ENCODE measurements around the gene APOBEC3A.
A peak's percentile ranks its signal among the peaks of the same experiment; 100 is the strongest.

APOBEC3A gene

GRCh38 chr22:38921806-38922205 lies 35.6 kb upstream of the APOBEC3A start:
- Histone ChIP-seq H3K27me3 (replicated peaks) (no peaks in the 10 kb centered on the region), H3K36me3 (replicated peaks) (no peaks in the 10 kb centered on the region), H3K4me3 (ENCODE audit: low read depth, low read length) (no peak overlapping the region), H3K27ac (no peak overlapping the region)
- in situ Hi-C loops (cut with HindIII; ENCODE audit: low pct_ligation_motif_present, low sequenced_read_pairs), result no loop called here
- no peak for DNase-seq
- TF ChIP-seq CTCF (IDR thresholded peaks at IDR 0.05; ENCODE audit: low read depth, low read length, missing control alignments), result no peak

GRCh38 chr22:38923463-38924346 lies 33.7 kb upstream of the APOBEC3A start:
- peak overlapping the region; percentile 15 for H3K4me3 ChIP-seq (ENCODE audit: low read depth, low read length)
- peak overlapping the region; percentile 0 for H3K27ac ChIP-seq
- no peaks in the 10 kb centered on the region for H3K27me3 ChIP-seq (replicated peaks)
- peak; percentile 36 for DNase-seq
- in situ Hi-C loops (cut with HindIII; ENCODE audit: low pct_ligation_motif_present, low sequenced_read_pairs), result no loop called here
- peak; percentile 44 for TF ChIP-seq CTCF (IDR thresholded peaks at IDR 0.05; ENCODE audit: low read depth, low read length, missing control alignments)
- no peaks in the 10 kb centered on the region for H3K36me3 ChIP-seq (replicated peaks)

- Histone ChIP-seq H3K36me3 (replicated peaks) (no peaks in the 10 kb centered on the region), H3K27ac (peak overlapping the region; percentile 0), H3K4me3 (ENCODE audit: low read depth, low read length) (peak overlapping the region; percentile 15), H3K27me3 (replicated peaks) (no peaks in the 10 kb centered on the region)
- in situ Hi-C loops (cut with HindIII; ENCODE audit: low pct_ligation_motif_present, low sequenced_read_pairs), result no loop called here
- TF ChIP-seq CTCF (IDR thresholded peaks at IDR 0.05; ENCODE audit: low read depth, low read length, missing control alignments), result no peak
- DNase-seq, result peak; percentile 88
Measured at GRCh38 chr22:38924347-38924952, 33.0 kb upstream of the APOBEC3A start.

GRCh38 chr22:38925571-38926041 lies 31.8 kb upstream of the APOBEC3A start:
- in situ Hi-C loops (cut with HindIII; ENCODE audit: low pct_ligation_motif_present, low sequenced_read_pairs), result no loop called here
- H3K27me3 ChIP-seq (replicated peaks), result no peaks in the 10 kb centered on the region
- no peak for TF ChIP-seq CTCF (IDR thresholded peaks at IDR 0.05; ENCODE audit: low read depth, low read length, missing control alignments)
- no peaks in the 10 kb centered on the region for H3K36me3 ChIP-seq (replicated peaks)
- no peak overlapping the region for H3K27ac ChIP-seq
- no peak for DNase-seq
- no peak overlapping the region for H3K4me3 ChIP-seq (ENCODE audit: low read depth, low read length)

GRCh38 chr22:38927033-38927781 lies 30.2 kb upstream of the APOBEC3A start:
- no peaks in the 10 kb centered on the region for H3K27me3 ChIP-seq (replicated peaks)
- no peaks in the 10 kb centered on the region for H3K36me3 ChIP-seq (replicated peaks)
- no peak overlapping the region for H3K27ac ChIP-seq
- TF ChIP-seq CTCF (IDR thresholded peaks at IDR 0.05; ENCODE audit: low read depth, low read length, missing control alignments), result peak; percentile 81
- DNase-seq, result peak; percentile 36
- no peak overlapping the region for H3K4me3 ChIP-seq (ENCODE audit: low read depth, low read length)
- in situ Hi-C loops (cut with HindIII; ENCODE audit: low pct_ligation_motif_present, low sequenced_read_pairs), result no loop called here
